ENCODE measurements around the gene KDM4C.
A peak's percentile ranks its signal among the peaks of the same experiment; 100 is the strongest.
"Not testable (repeated sequence)": the region's sequence is repeated elsewhere in the genome, so short reads cannot be mapped to it uniquely, and the experiment has no call there.

The KDM4C gene

GRCh38 chr9:6941501-6941900 lies 183.7 kb downstream of the KDM4C start:
- FAIRE-seq, result no peak

DNA sequence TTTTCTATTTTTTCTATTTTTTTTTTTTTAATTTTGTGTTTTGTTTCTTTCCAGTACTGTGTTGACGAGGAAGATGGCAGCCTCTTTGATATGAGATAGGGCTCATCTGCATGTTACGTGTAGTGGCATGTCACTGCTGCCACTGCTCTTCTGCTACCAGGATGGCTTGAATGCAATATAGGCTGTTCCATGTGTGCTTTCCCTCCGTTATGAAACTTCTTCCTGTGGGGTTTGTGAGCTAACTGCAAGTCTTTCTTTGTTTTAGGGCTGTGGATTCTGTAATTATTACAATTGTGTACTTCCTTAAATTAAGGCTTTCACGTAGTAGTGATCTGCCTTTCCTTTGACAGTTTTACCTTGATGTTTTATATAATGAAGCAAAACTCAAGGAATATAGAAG lies 184.6 kb downstream of the KDM4C start:
- FAIRE-seq, result no peak

DNA sequence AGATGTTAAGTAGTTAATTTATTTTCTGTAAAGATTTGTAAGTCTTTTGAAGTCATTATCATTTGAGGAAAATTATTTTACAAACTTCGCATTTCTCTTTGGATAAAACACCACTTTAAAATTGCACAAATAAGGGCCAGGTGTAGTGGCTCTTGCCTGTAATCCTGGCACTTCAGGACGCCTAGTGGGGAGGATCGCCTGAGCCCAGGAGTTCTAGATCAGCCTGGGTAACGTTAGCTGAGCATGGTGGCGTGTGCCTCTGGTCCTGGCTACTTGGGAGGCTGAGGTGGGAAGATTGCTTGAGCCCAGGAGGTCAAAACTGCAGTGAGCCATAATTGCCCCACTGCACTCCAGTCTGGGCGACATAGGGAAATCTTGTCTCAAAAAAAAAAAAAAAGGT lies 185.5 kb downstream of the KDM4C start:
- FAIRE-seq, result no peak

DNA sequence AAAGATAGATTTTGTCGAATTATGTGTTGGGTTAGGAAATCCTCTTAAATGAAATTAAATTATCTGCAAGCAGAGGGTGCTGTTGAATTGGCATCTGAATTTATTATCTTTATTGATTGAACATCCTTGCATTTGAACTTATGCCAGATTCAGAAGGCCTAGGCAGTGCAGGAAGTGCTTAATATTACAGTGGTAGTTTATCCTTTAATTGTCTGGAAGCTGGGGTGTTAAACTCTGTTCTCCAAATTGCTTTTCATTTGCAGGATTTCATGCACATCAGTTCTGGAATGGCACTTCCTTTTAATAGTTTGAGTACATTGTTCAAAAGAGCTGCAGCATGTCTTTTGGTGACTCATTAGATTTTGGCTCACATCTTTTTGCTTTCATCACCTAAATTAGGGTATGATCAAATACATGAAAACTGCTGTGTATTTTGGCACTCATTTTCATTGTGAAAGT lies 186.3 kb downstream of the KDM4C start:
- no peak for FAIRE-seq

GRCh38 chr9:6944896-6945295 lies 187.1 kb downstream of the KDM4C start:
- no peak for FAIRE-seq

GRCh38 chr9:6945816-6946215 lies 188.0 kb downstream of the KDM4C start:
- FAIRE-seq, result no peak

- FAIRE-seq, result peak; percentile 80
Observed at GRCh38 chr9:6946583-6947166, 188.9 kb downstream of the KDM4C start.

- FAIRE-seq, result not testable (repeated sequence)
Observed at GRCh38 chr9:6948921-6949320, 191.1 kb downstream of the KDM4C start.

- no peak for FAIRE-seq
Observed at GRCh38 chr9:6955251-6955921, 197.6 kb downstream of the KDM4C start.

GRCh38 chr9:6956879-6957278 lies 199.1 kb downstream of the KDM4C start:
- FAIRE-seq, result no peak

DNA sequence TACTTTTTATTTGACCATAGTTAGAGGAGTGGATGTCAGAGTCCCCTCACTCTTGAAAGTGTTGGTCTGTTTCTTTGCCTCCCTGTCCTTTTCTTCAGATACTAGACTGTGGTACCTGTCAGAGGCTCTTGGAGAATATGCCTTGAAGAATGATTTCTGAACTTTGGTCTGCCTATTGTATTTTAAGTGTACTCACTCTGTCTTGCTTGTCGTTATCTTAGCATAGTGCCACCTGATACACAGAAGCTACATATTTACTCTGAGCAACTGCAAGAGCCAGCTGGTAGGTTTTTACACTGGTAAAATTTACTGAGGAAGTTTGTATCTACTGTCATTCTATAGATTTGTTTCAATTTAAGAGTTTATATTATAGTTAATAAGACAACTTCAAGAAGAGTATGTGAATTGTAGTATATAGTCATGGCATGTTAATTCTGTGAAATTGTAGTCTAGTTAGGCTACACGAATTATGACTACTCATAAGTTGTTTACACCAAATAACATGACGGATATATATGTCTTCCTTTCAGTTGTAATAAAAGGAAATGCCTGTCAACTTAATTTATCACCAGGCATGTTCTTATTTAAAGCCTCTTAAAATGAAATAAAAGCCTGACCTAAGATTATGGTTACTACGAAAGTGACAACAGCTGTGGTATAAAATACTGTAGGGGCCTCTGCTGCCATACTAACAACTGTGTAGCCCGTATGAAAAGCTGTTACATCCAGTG lies 201.7 kb downstream of the KDM4C start:
- no peak for FAIRE-seq

DNA sequence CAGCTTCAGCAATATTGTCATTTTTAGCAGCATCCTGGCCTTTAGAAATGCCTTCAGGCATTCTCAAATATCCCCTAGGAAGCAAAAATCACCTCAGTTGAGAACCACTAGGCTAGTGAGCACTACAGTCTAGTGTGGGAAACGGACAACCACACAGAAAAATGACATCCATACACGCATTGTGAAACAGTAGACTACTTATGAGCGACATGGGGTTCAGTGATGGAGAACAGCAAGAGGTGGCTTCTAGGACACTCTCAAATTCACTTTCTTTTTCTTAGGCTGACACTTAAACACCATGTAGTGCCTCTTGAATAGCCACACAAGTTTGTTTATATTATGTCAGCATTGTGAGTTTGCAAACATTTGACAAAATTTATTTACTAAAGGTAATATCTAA lies 203.0 kb downstream of the KDM4C start:
- no peak for FAIRE-seq

- no peak for FAIRE-seq
Observed at GRCh38 chr9:6961845-6962522, 204.2 kb downstream of the KDM4C start.

DNA sequence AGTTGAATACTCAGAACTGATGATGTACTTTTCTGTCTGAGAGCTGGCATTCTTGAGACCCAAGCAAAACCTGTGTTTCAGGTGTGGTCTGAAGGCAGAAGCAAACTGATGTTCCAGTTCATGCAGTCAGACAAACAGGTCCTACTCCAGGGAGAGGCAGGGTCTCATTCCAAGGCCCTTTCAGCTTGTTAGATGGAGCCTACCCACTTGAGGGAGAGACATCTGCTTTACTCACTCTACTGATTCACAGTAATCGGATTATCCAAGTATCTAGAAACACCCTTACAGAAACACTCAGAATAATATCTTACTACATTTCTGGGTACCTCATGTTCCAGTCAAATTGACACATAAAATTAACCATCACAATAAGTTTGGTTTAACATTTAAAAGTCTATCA lies 207.8 kb downstream of the KDM4C start:
- no peak for FAIRE-seq

GRCh38 chr9:6968271-6968670 lies 210.5 kb downstream of the KDM4C start:
- FAIRE-seq, result no peak

- no peak for FAIRE-seq
Observed at GRCh38 chr9:6969805-6970204, 212.0 kb downstream of the KDM4C start.

DNA sequence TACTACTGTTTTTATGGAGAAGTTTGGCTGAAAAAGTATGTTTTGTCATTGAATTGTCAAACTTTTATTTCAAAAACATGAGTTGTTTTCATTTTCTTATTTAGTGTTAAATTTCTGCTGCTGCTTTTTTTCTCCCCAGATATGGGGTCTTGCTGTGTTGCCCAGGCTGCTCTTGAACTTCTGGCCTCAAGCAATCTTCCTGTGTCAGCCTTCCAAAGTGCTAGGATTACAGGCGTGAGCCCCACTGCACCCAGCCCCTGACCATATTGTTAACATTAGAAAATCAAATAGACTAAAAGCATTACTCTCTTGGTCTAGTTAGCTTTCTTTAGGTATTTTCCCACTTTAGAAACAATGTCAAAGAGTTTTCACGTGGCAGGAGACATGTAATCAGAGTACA lies 215.3 kb downstream of the KDM4C start:
- FAIRE-seq, result no peak

GRCh38 chr9:6973762-6974161 lies 216.0 kb downstream of the KDM4C start:
- FAIRE-seq, result no peak

GRCh38 chr9:6975198-6975597 lies 217.4 kb downstream of the KDM4C start:
- FAIRE-seq, result no peak

GRCh38 chr9:6977761-6978160 lies 220.0 kb downstream of the KDM4C start:
- no peak for FAIRE-seq

GRCh38 chr9:6978591-6978990 lies 220.8 kb downstream of the KDM4C start:
- FAIRE-seq, result no peak

DNA sequence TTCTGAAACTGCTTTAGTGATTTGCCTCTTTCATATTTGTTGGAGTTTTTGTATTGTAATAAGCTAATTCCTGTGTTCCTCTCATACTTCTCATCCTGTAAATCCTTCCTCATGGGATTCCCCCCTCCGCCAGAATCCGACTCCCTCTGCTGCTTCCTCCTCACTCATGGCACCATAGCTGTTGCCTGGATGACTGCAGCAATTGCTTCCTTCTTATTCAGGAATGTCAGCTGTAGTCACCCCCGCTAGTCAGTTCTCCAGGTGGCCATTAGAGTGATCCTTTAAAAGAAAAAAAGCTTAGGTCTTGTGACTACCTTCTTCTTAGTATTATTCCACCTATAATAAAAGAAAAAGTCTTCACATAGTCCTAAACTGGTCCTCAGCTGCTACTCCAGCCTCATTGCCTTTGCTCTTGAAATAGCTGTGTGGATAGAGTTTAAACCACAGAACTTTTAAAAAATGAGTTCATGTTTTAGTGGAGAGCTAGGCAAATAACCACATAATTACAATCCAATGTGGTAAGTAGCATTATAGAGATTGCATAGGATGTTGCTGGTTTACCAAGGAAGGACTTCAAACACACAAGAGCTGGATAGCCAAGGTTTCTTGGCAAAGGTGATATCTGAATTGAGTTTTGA lies 227.3 kb downstream of the KDM4C start:
- FAIRE-seq, result no peak

GRCh38 chr9:6986141-6986815 lies 228.5 kb downstream of the KDM4C start:
- FAIRE-seq, result no peak

All from A204.1 (cell line).